SK-N-SH (cell line): ENCODE measurements around the gene ATE1.

Source experiments
- GABPA ChIP-seq: IDR thresholded peaks from 2 replicates; pipeline ENCODE4 v1.4.0; 2012; ENCODE audit warnings: low read depth, mild to moderate bottlenecking
- REST ChIP-seq: IDR thresholded peaks from 2 replicates; pipeline ENCODE4 v1.6.1; 2012; ENCODE audit warnings: mild to moderate bottlenecking, low read depth, low read length, moderate library complexity

GRCh38 chr10:121844537-121844936 lies 83.3 kb downstream of the ATE1 start:
- no peak for TF ChIP-seq REST
- TF ChIP-seq GABPA = no peak
